Esophagus muscularis mucosa (tissue), 3 donors: ENCODE data around the gene FITM1.

Experiments
- POLR2A ChIP-seq: fragments of 450-650 bp; IDR thresholded peaks from one replicate; pipeline ENCODE4 v1.6.1; 2017; ENCODE audit warnings: antibody characterized with exemption, moderate library complexity, mild to moderate bottlenecking, low read depth
- TF ChIP-seq, protein P1 (sequence below), 3 experiments: fragments of 200-600 bp in 2 of 3; fragments of 450-650 bp in 1 of 3; sonication (generic) in 2 of 3; IDR thresholded peaks; one replicate each; pipeline ENCODE4 v1.5.1; 2017 to 2019; ENCODE audit warnings: antibody characterized with exemption in 3 of 3, mild to moderate bottlenecking in 2 of 3, moderate library complexity in 1 of 3

DNA sequence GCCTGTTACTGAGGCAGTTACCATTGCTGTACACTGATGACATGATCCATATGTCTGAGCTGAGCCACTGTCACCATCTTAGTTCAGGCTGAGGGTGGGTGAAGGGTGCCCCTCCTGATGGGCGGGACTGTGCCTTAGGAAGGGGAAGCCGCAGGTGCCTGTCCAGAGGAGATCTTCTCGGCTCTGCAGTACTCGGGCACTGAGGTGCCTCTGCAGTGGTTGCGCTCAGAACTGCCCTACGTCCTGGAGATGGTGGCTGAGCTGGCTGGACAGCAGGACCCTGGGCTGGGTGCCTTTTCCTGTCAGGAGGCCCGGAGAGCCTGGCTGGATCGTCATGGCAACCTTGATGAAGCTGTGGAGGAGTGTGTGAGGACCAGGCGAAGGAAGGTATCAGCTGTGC lies 20.5 kb downstream of the FITM1 start:
- no peak for TF ChIP-seq POLR2A
- TF ChIP-seq, protein P1, sequence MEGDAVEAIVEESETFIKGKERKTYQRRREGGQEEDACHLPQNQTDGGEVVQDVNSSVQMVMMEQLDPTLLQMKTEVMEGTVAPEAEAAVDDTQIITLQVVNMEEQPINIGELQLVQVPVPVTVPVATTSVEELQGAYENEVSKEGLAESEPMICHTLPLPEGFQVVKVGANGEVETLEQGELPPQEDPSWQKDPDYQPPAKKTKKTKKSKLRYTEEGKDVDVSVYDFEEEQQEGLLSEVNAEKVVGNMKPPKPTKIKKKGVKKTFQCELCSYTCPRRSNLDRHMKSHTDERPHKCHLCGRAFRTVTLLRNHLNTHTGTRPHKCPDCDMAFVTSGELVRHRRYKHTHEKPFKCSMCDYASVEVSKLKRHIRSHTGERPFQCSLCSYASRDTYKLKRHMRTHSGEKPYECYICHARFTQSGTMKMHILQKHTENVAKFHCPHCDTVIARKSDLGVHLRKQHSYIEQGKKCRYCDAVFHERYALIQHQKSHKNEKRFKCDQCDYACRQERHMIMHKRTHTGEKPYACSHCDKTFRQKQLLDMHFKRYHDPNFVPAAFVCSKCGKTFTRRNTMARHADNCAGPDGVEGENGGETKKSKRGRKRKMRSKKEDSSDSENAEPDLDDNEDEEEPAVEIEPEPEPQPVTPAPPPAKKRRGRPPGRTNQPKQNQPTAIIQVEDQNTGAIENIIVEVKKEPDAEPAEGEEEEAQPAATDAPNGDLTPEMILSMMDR (IDR thresholded peaks at IDR 0.05), result no peak
